ENCODE data around the gene CDC42BPG. TPM values are rescaled to one million over a fixed set of nuclear protein-coding genes. Genes with fewer than 3 reads are reported as not detected.
A peak's percentile ranks its signal among the peaks of the same experiment; 100 is the strongest.

Gene CDC42BPG
- total RNA-seq, 1 experiment from 2014 or later: 4.1 TPM

DNA sequence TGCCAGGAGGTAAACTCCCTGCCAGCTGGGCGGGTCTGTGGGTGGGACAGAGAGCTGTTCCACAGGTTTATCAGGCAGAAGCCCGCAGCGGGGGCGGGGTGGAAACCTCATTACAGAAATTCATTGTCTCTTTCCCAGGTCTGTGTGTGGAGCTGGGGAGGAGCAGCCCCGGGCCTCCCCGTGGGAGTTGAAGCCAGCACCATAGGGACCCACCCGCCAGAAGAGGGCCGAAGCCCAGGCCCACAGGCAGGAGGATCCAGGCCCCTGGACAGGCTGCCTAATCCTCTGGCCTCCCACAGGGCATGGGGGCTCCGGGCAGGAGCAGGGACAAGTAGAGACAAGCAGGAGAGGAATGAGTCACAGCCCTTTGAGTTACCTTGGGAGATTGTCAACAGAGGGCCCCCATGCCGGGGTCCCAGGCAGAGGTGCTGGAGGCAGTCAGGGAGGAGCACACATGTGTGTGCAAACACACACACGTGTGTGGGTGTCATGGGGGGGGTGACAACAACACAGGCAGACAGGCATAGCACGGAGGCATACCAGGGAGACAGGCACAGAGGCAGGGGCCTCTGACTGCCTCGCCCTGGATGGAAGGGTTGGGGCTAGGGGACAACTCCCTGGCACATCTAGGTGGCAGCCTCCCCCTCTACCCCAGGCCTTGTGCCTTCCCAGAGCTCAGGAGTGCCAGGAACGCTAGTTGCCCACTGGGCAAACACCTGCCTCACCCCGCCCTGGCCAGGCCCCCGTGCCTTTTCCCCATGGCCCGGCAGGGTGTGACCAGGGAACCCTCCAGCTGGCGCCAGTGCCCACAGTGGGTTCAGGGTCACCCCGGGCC lies 1.4 kb downstream of the CDC42BPG start:
- H3K27me3 ChIP-seq (ENCODE audit: control insufficient read depth, insufficient read depth, low read length): no peaks in the 10 kb centered on the region
- TF ChIP-seq TCF7L2 (IDR thresholded peaks at IDR 0.05; ENCODE audit: low read depth, low read length): no peak
- TF ChIP-seq SIN3A (IDR thresholded peaks at IDR 0.05; ENCODE audit: borderline replicate concordance, insufficient read depth, low read depth, low read length): no peak
- TF ChIP-seq POLR2AphosphoS5 (IDR thresholded peaks at IDR 0.05; ENCODE audit: low read depth, low read length): no peak
- no peak for TF ChIP-seq REST (IDR thresholded peaks at IDR 0.05; ENCODE audit: insufficient read depth in 1 of 2, low read depth in 2 of 2, low read length in 1 of 2)
- TF ChIP-seq CTCF (IDR thresholded peaks at IDR 0.05): no peak
- H3K4me3 ChIP-seq (ENCODE audit: low read depth in 2 of 2, low read length in 2 of 2): no peak overlapping the region
- no TSS peak for BruUV-seq (replicated peaks)
- in situ Hi-C loops (cut with HindIII; ENCODE audit: low pct_unique_long_range_greater_than_20kb, low sequenced_read_pairs) (no loop called here), intact Hi-C loops (cut with micrococcal nuclease; ENCODE audit: unreplicated experiment) (loop anchor here (10.0 kb wide), 2 partner anchors 182 to 272 kb away; partner anchors contain the start of genes SNX15, TM7SF2 and ZNHIT2)
- ATAC-seq (no peak), DNase-seq (ENCODE audit: low read depth, low spot score) (no peak)
- POLR2A ChIA-PET: interaction anchor here (0.6 kb wide), 1 partner anchor 10 kb away, joined by 4 read pairs; no protein-coding TSS in a partner anchor
- no peaks in the 10 kb centered on the region; the same call in 1 of the 2 replicates for H3K36me3 ChIP-seq (ENCODE audit: control insufficient read depth, insufficient read depth, low read length)
- H3K9me3 ChIP-seq (ENCODE audit: control insufficient read depth, insufficient read depth, low read depth, low read length): no peaks in the 10 kb centered on the region
- peaks cover 28% of the 10 kb centered on the region for H3K4me1 ChIP-seq (ENCODE audit: control insufficient read depth, insufficient read depth, low read length)
- CTCF ChIA-PET: interaction anchor here (0.7 to 1.1 kb wide), 2 partner anchors 23 to 45 kb away, joined by 3 to 6 read pairs; no protein-coding TSS in a partner anchor
- H3K27ac ChIP-seq (ENCODE audit: low read length): peak overlapping the region; percentile 76

- Histone ChIP-seq H3K9me3 (ENCODE audit: control insufficient read depth, insufficient read depth, low read depth, low read length) (no peaks in the 10 kb centered on the region), H3K4me1 (ENCODE audit: control insufficient read depth, insufficient read depth, low read length) (peaks cover 22% of the 10 kb centered on the region), H3K4me3 (ENCODE audit: low read depth in 2 of 2, low read length in 2 of 2) (no peak overlapping the region), H3K36me3 (ENCODE audit: control insufficient read depth, insufficient read depth, low read length) (no peaks in the 10 kb centered on the region; the same call in 1 of the 2 replicates), H3K27ac (ENCODE audit: low read length) (peak overlapping the region; percentile 76), H3K27me3 (ENCODE audit: control insufficient read depth, insufficient read depth, low read length) (no peaks in the 10 kb centered on the region)
- ATAC-seq (no peak), DNase-seq (ENCODE audit: low read depth, low spot score) (no peak)
- in situ Hi-C loops (cut with HindIII; ENCODE audit: low pct_unique_long_range_greater_than_20kb, low sequenced_read_pairs): no loop called here
- no peak for TF ChIP-seq CTCF (IDR thresholded peaks at IDR 0.05)
- TF ChIP-seq TCF7L2 (IDR thresholded peaks at IDR 0.05; ENCODE audit: low read depth, low read length): no peak
- TF ChIP-seq SIN3A (IDR thresholded peaks at IDR 0.05; ENCODE audit: borderline replicate concordance, insufficient read depth, low read depth, low read length): no peak
- no peak for TF ChIP-seq POLR2AphosphoS5 (IDR thresholded peaks at IDR 0.05; ENCODE audit: low read depth, low read length)
- TF ChIP-seq REST (IDR thresholded peaks at IDR 0.05; ENCODE audit: insufficient read depth in 1 of 2, low read depth in 2 of 2, low read length in 1 of 2): no peak
- CTCF ChIA-PET: interaction anchor here (0.6 to 0.7 kb wide), 2 partner anchors 22 to 38 kb away, joined by 3 to 6 read pairs; no protein-coding TSS in a partner anchor
- intact Hi-C loops (cut with micrococcal nuclease; ENCODE audit: unreplicated experiment): loop anchor here (10.0 kb wide), 2 partner anchors 182 to 272 kb away; partner anchors contain the start of genes SNX15, TM7SF2 and ZNHIT2
- no TSS peak for BruUV-seq (replicated peaks)
- POLR2A ChIA-PET: no interaction called here
Observed at GRCh38 chr11:64842366-64842759, 2.1 kb downstream of the CDC42BPG start.
